ENCODE measurements around the gene TRABD2A. TPM values are rescaled to one million over a fixed set of nuclear protein-coding genes. Genes with fewer than 3 reads are reported as not detected.
A peak's percentile ranks its signal among the peaks of the same experiment; 100 is the strongest.

The TRABD2A gene
- total RNA-seq, 2 experiments from 2014 or later, result 166 to 170 TPM

DNA sequence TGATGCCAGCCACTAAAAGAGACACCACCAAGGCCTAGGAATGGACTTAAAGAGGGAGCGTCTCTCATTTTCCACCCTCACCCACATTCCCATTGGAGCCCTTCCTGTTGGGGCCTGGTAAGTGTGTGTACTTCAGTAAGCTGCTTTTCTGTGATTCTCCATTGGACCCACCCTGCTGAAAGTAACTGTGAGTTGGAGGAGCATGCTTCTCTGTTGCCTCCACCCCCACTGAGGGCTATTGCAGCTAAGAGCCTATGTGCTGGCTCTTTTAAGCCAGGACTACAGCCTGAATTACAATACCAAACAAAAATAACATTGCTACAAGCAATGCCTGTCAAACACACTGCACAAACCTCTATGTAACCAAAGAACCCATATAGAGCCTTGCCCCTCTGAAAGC is 81.1 kb downstream of the TRABD2A start:
- Histone ChIP-seq H3K36me3 (ENCODE audit: insufficient read depth, low read length) (no peaks in the 10 kb centered on the region), H3K4me1 (ENCODE audit: insufficient read depth, low read length) (peaks cover 10% of the 10 kb centered on the region), H3K4me3 (ENCODE audit: low read length) (no peak overlapping the region), H3K27me3 (ENCODE audit: control insufficient read depth in 1 of 2, insufficient read depth in 2 of 2, low read length in 2 of 2) (no peaks in the 10 kb centered on the region), H3K27ac (ENCODE audit: low read depth in 1 of 2, low read length in 2 of 2) (no peak overlapping the region), H3K9me3 (ENCODE audit: control insufficient read depth in 1 of 2, insufficient read depth in 1 of 2, low read length in 2 of 2) (peaks cover 0 to 13% of the 10 kb centered on the region in 2 experiments)
- H3K36me3 Mint-ChIP-seq (ENCODE audit: low read depth), result peaks cover 9% of the 10 kb centered on the region
- H3K4me3 Mint-ChIP-seq, result peak overlapping the region; percentile 22
- intact Hi-C loops (cut with DNase I, micrococcal nuclease), result no loop called here
- peaks cover 5% of the 10 kb centered on the region for H3K9me3 Mint-ChIP-seq
- ATAC-seq (ENCODE audit: poor library complexity) (no peak), DNase-seq (no peak)
- H3K27me3 Mint-ChIP-seq, result no peaks in the 10 kb centered on the region
- TF ChIP-seq, protein P1, sequence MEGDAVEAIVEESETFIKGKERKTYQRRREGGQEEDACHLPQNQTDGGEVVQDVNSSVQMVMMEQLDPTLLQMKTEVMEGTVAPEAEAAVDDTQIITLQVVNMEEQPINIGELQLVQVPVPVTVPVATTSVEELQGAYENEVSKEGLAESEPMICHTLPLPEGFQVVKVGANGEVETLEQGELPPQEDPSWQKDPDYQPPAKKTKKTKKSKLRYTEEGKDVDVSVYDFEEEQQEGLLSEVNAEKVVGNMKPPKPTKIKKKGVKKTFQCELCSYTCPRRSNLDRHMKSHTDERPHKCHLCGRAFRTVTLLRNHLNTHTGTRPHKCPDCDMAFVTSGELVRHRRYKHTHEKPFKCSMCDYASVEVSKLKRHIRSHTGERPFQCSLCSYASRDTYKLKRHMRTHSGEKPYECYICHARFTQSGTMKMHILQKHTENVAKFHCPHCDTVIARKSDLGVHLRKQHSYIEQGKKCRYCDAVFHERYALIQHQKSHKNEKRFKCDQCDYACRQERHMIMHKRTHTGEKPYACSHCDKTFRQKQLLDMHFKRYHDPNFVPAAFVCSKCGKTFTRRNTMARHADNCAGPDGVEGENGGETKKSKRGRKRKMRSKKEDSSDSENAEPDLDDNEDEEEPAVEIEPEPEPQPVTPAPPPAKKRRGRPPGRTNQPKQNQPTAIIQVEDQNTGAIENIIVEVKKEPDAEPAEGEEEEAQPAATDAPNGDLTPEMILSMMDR (IDR thresholded peaks at IDR 0.05), result no peak
- ChIA-PET POLR2A (no interaction called here), CTCF (no interaction called here)
- H3K27ac Mint-ChIP-seq, result no peak overlapping the region
- peaks cover 29% of the 10 kb centered on the region for H3K4me1 Mint-ChIP-seq (ENCODE audit: low read depth)

- no peaks in the 10 kb centered on the region for H3K27me3 ChIP-seq (ENCODE audit: control insufficient read depth in 1 of 2, insufficient read depth in 2 of 2, low read length in 2 of 2)
- H3K4me1 ChIP-seq (ENCODE audit: insufficient read depth, low read length), result peaks cover 10% of the 10 kb centered on the region
- H3K4me3 ChIP-seq (ENCODE audit: low read length), result no peak overlapping the region
- H3K27me3 Mint-ChIP-seq, result no peaks in the 10 kb centered on the region
- POLR2A ChIA-PET, result interaction anchor here (1.0 kb wide), 1 partner anchor 14 kb away, joined by 4 read pairs; no protein-coding TSS in a partner anchor
- DNase-seq (no peak), ATAC-seq (ENCODE audit: poor library complexity) (no peak)
- CTCF ChIA-PET, result no interaction called here
- H3K9me3 ChIP-seq (ENCODE audit: control insufficient read depth in 1 of 2, insufficient read depth in 1 of 2, low read length in 2 of 2), result peaks cover 0 to 13% of the 10 kb centered on the region in 2 experiments
- TF ChIP-seq, protein P1 (IDR thresholded peaks at IDR 0.05), result no peak
- H3K9me3 Mint-ChIP-seq, result peaks cover 5% of the 10 kb centered on the region
- intact Hi-C loops (cut with DNase I, micrococcal nuclease), result no loop called here
- H3K27ac ChIP-seq (ENCODE audit: low read depth in 1 of 2, low read length in 2 of 2), result no peak overlapping the region
- H3K36me3 ChIP-seq (ENCODE audit: insufficient read depth, low read length), result no peaks in the 10 kb centered on the region
- no peak overlapping the region for H3K4me3 Mint-ChIP-seq
- H3K27ac Mint-ChIP-seq, result no peak overlapping the region
- peaks cover 9% of the 10 kb centered on the region for H3K36me3 Mint-ChIP-seq (ENCODE audit: low read depth)
- peaks cover 29% of the 10 kb centered on the region for H3K4me1 Mint-ChIP-seq (ENCODE audit: low read depth)
These were observed 83.6 kb downstream of the TRABD2A start for GRCh38 chr2:84797271-84797670.

GRCh38 chr2:84796798-84797197 is 84.1 kb downstream of the TRABD2A start:
- CTCF ChIA-PET, result no interaction called here
- Mint-ChIP-seq H3K27ac (no peak overlapping the region), H3K4me1 (ENCODE audit: low read depth) (peaks cover 29% of the 10 kb centered on the region), H3K4me3 (no peak overlapping the region), H3K27me3 (no peaks in the 10 kb centered on the region), H3K36me3 (ENCODE audit: low read depth) (peaks cover 9% of the 10 kb centered on the region), H3K9me3 (peaks cover under 1% of the 10 kb centered on the region)
- POLR2A ChIA-PET, result interaction anchor here (1.0 to 1.2 kb wide), 2 partner anchors 14 to 30 kb away, joined by 3 to 4 read pairs; no protein-coding TSS in a partner anchor
- Histone ChIP-seq H3K4me1 (ENCODE audit: insufficient read depth, low read length) (peaks cover 10% of the 10 kb centered on the region), H3K27me3 (ENCODE audit: control insufficient read depth in 1 of 2, insufficient read depth in 2 of 2, low read length in 2 of 2) (no peaks in the 10 kb centered on the region), H3K27ac (ENCODE audit: low read depth in 1 of 2, low read length in 2 of 2) (no peak overlapping the region), H3K9me3 (ENCODE audit: control insufficient read depth in 1 of 2, insufficient read depth in 1 of 2, low read length in 2 of 2) (peaks cover 0 to 10% of the 10 kb centered on the region in 2 experiments), H3K4me3 (ENCODE audit: low read length) (no peak overlapping the region), H3K36me3 (ENCODE audit: insufficient read depth, low read length) (no peaks in the 10 kb centered on the region)
- ATAC-seq (ENCODE audit: poor library complexity) (no peak), DNase-seq (no peak)
- intact Hi-C loops (cut with DNase I, micrococcal nuclease), result no loop called here
- TF ChIP-seq, protein P1 (IDR thresholded peaks at IDR 0.05), result no peak
